ENCODE measurements around the gene HSPA1B.
"Not testable (repeated sequence)": the region's sequence is repeated elsewhere in the genome, so short reads cannot be mapped to it uniquely, and the experiment has no call there.

Gene HSPA1B

DNA sequence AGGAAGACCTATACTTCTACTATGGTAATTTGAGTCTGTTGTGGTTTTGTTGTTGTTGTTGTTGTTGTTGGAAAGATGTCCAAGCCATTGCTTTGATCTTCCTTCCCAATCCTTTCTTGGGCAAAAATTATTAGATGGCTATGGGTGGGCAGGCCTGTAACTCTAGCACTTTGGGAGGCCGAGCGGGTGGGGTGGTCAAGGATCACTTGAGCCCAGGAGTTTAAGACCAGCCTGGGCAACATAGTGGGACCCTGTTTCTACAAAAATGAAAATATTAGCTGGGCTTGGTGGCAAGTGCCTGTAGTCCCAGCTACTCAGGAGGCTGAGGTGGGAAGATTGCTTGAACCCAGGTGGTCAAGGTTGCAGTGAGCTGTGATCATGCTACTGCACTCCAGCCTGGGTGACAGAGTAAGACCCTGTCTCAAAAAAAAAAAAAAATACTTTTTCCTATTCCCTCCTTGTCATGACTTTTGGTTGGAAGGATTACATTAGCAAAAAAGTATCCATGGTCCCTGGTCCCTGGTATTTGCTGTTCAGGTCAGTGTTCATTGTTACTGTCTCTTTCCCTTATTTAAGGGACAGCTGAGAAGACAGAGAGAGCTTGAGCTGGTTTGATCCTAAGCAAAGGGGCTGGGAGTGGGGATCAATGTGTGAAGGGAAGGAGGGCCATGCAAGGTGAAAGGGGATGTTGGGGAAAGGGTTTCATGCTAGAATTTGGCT is 23.4 kb downstream of the HSPA1B start:
- no peak overlapping the region for H3K27ac ChIP-seq
- DNase-seq (ENCODE audit: low spot score) = no peak
- TF ChIP-seq CTCF (IDR thresholded peaks at IDR 0.05) = no peak
- H3K4me3 ChIP-seq = no peak overlapping the region

GRCh38 chr6:31851485-31851832 is 23.9 kb downstream of the HSPA1B start:
- DNase-seq (ENCODE audit: low spot score) = no peak
- TF ChIP-seq CTCF (IDR thresholded peaks at IDR 0.05) = no peak
- no peak overlapping the region for H3K4me3 ChIP-seq
- H3K27ac ChIP-seq = no peak overlapping the region

DNA sequence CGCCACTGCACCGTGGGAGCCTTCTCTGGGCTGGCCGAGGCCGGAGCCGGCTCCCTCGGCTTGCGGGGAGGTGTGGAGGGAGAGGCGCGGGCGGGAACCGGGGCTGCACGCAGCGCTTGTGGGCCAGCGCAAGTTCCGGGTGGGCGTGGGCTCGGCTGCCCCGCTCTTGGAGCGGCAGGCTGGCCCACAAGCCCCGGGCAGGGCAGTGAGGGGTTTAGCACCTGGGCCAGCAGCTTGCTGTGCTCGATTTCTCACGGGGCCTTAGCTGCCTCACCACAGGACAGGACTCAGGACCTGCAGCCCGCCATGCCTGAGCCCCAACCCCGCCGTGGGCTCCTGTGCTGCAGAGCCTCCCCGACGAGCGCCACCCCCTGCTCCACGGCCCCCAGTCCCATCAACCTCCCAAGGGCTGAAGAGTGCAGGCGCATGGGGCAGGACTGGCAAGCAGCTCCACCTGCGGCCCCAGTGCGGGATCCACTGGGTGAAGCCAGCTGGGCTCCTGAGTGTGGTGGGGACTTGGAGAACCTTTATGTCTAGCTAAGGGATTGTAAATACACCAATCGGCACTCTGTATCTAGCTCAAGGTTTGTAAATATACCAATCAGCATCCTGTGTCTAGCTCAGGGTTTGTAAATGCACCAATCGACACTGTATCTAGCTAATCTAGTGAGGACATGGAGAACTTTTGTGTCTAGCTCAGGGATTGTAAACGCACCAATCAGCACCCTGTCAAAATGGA is 24.6 kb downstream of the HSPA1B start:
- not testable (repeated sequence) for DNase-seq (ENCODE audit: low spot score); H3K27ac ChIP-seq; H3K4me3 ChIP-seq

GRCh38 chr6:31857774-31858173 is 30.2 kb downstream of the HSPA1B start:
- H3K27ac ChIP-seq; DNase-seq (ENCODE audit: low spot score); H3K4me3 ChIP-seq: not testable (repeated sequence)

DNA sequence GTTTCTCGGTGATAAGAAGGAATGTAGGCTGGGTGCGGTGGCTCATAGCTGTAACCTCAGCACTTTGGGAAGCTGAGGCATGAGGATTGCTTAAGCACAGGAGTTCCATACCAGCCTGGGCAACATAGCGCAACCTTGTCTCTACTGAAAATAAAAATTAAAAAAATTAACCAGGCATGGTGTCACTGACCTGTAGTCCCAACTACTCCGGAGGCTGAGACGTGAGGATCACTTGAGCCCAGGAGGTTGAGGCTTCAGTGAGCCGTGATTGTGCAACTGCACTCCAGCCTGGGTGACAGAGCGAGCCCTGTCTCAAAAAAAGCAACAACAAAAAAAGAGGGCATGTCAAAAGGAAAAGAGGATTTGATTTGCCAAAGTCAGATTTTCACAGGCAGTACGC is 31.2 kb downstream of the HSPA1B start:
- no peak for TF ChIP-seq CTCF (IDR thresholded peaks at IDR 0.05)
- no peak for DNase-seq (ENCODE audit: low spot score)
- Histone ChIP-seq H3K27ac (no peak overlapping the region), H3K4me3 (no peak overlapping the region)

DNA sequence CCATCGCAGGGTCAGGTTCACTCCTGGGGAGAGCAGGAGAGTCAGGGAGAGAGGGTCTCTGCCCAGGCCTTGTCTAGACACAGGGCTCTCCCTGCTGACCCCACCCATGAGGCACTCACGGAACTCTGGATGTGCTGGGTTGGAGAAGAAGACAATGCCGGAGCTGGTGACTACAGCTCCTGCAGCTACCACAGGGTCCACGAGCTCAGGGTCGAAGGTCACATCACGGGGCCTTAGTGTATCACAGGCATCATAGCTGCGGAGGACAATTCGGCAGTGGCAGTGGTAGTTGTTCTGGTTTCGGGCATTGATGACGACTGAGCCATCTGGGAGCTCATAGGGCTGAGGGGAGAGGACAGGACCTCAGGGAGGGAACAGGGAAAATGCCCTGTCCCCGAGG is 32.4 kb downstream of the HSPA1B start:
- Histone ChIP-seq H3K4me3 (no peak overlapping the region), H3K27ac (no peak overlapping the region)
- DNase-seq (ENCODE audit: low spot score) = no peak
- no peak for TF ChIP-seq CTCF (IDR thresholded peaks at IDR 0.05)

DNA sequence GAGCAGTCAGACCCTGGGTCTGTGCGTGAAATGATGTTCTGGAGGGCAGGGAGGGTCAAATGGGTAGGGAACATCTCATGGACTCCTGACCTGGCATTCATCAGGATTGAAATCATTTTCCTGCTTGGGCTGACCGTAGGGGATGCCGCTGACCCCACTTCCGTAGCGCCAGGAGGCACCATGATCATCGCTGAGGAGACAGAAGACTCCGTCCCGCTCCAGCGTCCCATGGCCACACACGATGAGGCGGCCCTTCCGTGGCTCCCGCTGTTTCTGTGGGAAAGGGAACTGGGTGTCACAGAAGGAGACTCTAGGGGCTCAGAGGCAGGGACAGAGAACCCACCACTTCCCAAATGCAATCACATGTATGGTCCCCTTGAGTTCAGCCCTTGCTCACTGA is 32.8 kb downstream of the HSPA1B start:
- no peak overlapping the region for H3K27ac ChIP-seq

More for the DNA sequence above, 32.8 kb downstream of the HSPA1B start:
- DNase-seq (ENCODE audit: low spot score) = no peak
- TF ChIP-seq CTCF (IDR thresholded peaks at IDR 0.05) = no peak
- no peak overlapping the region for H3K4me3 ChIP-seq

All from coronary artery (tissue), 2 donors.